Vagina (tissue), 2 donors: ENCODE data around the gene PLA2R1. TPM values are rescaled to one million over a fixed set of nuclear protein-coding genes. Genes with fewer than 3 reads are reported as not detected.
"Not testable (repeated sequence)": the region's sequence is repeated elsewhere in the genome, so short reads cannot be mapped to it uniquely, and the experiment has no call there.

Source experiments
- DNase-seq, 2 donors: peaks; one replicate each; pipeline ENCODE4 v3.0.0-alpha.2; 2017; ENCODE audit errors: extremely low spot score in 2 of 2
- H3K27ac ChIP-seq: fragments of 200-600 bp; sonication (generic); one replicate; pipeline ENCODE4 v1.5.1; 2019
- H3K27me3 ChIP-seq: fragments of 200-600 bp; sonication (generic); one replicate; pipeline ENCODE4 v1.5.1; 2019
- H3K36me3 ChIP-seq, 2 donors: fragments of 200-600 bp; sonication (generic); one replicate each; pipeline ENCODE4 v1.5.1; 2017 to 2019
- H3K4me1 ChIP-seq: fragments of 200-600 bp; sonication (generic); one replicate; pipeline ENCODE4 v1.5.1; 2019
- H3K4me3 ChIP-seq, 2 donors: fragments of 200-600 bp; sonication (generic); 1 replicate in 1 of 2; 2 replicates in 1 of 2; pipeline ENCODE4 v1.5.1; 2016 to 2019
- H3K9me3 ChIP-seq: fragments of 200-600 bp; sonication (generic); one replicate; pipeline ENCODE4 v1.5.1; 2019
- POLR2A ChIP-seq, 2 donors: fragments of 450-650 bp; IDR thresholded peaks; one replicate each; pipeline ENCODE4 v1.6.1; 2017; ENCODE audit warnings: antibody characterized with exemption in 2 of 2, mild to moderate bottlenecking in 2 of 2, moderate library complexity in 2 of 2
- POLR2AphosphoS5 ChIP-seq, 2 donors: sonication (generic); formaldehyde crosslinking; IDR thresholded peaks; one replicate each; pipeline ENCODE4 v1.9.0; 2017; ENCODE audit warnings: antibody characterized with exemption in 2 of 2, mild to moderate bottlenecking in 2 of 2, low read depth in 1 of 2; ENCODE audit not compliant: insufficient read depth in 1 of 2
- intact Hi-C: fragments of 100-400 bp; cut with DNase I; formaldehyde crosslinking; loops from one replicate; pipeline ENCODE4 v1.15.1; 2023
- total RNA-seq: library from RNA; depleted of rRNA; stranded (reverse); fragments of >200 nt; gene quantifications from one replicate; pipeline ENCODE4 v1.2.3, GENCODE V29; 2016
- TF ChIP-seq, protein P1 (sequence below), 3 experiments: fragments of 450-650 bp in 2 of 3; fragments of 200-600 bp in 1 of 3; sonication (generic) in 1 of 3; IDR thresholded peaks; one replicate each; pipeline ENCODE4 v1.5.1; 2017 to 2019; ENCODE audit warnings: antibody characterized with exemption in 3 of 3, mild to moderate bottlenecking in 2 of 3, moderate library complexity in 2 of 3

Gene PLA2R1
- total RNA-seq, 1 donor from 2014 or later = 24.3 TPM

DNA sequence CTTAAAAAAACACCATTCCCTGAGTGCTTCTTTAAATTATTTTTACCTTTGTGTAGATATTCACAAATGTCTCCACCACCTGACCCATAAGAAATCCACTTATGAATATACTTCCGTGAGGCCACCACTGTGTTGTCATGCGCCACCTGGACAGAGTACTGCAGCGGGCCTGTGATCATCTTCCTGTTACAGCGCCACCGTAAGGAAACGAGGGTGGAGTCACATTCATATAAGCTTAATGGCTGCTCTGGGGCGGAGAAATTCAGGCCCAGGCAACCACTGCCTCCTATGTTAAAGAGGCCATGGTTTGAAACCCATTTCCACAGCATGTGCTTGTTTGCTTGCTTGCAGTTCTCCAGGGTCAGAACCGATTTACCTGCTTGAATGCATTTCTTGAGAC is 17.7 kb downstream of the PLA2R1 start:
- H3K27ac ChIP-seq = no peak overlapping the region
- H3K27me3 ChIP-seq = no peaks in the 10 kb centered on the region
- TF ChIP-seq, protein P1, sequence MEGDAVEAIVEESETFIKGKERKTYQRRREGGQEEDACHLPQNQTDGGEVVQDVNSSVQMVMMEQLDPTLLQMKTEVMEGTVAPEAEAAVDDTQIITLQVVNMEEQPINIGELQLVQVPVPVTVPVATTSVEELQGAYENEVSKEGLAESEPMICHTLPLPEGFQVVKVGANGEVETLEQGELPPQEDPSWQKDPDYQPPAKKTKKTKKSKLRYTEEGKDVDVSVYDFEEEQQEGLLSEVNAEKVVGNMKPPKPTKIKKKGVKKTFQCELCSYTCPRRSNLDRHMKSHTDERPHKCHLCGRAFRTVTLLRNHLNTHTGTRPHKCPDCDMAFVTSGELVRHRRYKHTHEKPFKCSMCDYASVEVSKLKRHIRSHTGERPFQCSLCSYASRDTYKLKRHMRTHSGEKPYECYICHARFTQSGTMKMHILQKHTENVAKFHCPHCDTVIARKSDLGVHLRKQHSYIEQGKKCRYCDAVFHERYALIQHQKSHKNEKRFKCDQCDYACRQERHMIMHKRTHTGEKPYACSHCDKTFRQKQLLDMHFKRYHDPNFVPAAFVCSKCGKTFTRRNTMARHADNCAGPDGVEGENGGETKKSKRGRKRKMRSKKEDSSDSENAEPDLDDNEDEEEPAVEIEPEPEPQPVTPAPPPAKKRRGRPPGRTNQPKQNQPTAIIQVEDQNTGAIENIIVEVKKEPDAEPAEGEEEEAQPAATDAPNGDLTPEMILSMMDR (IDR thresholded peaks at IDR 0.05) = no peak
- TF ChIP-seq POLR2AphosphoS5 (IDR thresholded peaks at IDR 0.05; ENCODE audit: insufficient read depth in 1 of 2, low read depth in 1 of 2) = no peak
- no peak for TF ChIP-seq POLR2A (IDR thresholded peaks at IDR 0.05)
- H3K4me3 ChIP-seq = no peak overlapping the region
- no peak for DNase-seq
- intact Hi-C loops = no loop called here
- no peaks in the 10 kb centered on the region for H3K4me1 ChIP-seq
- H3K9me3 ChIP-seq = no peaks in the 10 kb centered on the region
- peaks cover 0 to 11% of the 10 kb centered on the region in 2 donors for H3K36me3 ChIP-seq

DNA sequence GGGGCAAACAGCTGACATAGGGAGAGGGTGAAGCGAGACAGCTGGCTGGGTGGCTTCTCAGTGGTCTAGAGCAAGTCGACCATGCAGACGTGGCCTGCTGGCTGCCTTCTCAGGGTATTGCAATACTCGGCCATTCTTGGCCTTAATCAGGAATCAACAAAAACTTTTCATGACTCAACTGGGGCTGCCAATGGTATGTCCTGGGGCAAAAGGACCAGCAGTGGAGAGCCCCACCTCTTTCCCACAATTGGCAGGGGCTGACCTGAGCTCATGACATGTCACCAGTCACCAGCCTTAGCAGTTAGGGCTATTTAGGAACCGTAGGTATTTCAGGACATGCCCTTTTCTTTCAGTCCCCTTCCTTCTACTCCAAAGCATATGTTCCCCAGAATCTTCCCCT is 19.1 kb downstream of the PLA2R1 start:
- no peak overlapping the region for H3K4me3 ChIP-seq
- no peaks in the 10 kb centered on the region for H3K27me3 ChIP-seq
- H3K4me1 ChIP-seq = no peaks in the 10 kb centered on the region
- peaks cover 0 to 11% of the 10 kb centered on the region in 2 donors for H3K36me3 ChIP-seq
- TF ChIP-seq, protein P1 (IDR thresholded peaks at IDR 0.05) = no peak
- no peak for TF ChIP-seq POLR2A (IDR thresholded peaks at IDR 0.05)
- TF ChIP-seq POLR2AphosphoS5 (IDR thresholded peaks at IDR 0.05; ENCODE audit: insufficient read depth in 1 of 2, low read depth in 1 of 2) = no peak
- no peak for DNase-seq
- intact Hi-C loops = no loop called here
- no peaks in the 10 kb centered on the region for H3K9me3 ChIP-seq
- no peak overlapping the region for H3K27ac ChIP-seq

DNA sequence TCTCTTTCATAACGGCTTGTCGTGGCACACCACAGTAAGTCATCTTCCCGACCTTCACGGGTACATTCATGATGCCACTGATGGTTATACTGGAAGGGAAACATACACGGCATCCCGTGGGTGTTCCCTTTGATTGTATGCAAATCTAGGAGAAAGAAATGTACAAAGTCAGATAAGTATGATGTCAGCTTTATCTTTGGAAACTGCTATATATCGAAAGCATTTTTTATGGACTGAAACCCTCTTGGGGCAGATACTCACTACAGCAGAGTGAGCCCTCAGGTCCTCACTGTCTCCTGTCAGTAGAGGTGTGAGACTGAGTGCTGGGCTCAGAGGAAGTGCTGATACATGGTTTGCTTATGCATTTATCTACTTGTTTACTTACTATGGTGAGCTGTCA is 20.4 kb downstream of the PLA2R1 start:
- Histone ChIP-seq H3K4me3 (no peak overlapping the region), H3K27ac (no peak overlapping the region), H3K36me3 (peaks cover 0 to 12% of the 10 kb centered on the region in 2 donors), H3K27me3 (no peaks in the 10 kb centered on the region), H3K4me1 (no peaks in the 10 kb centered on the region), H3K9me3 (no peaks in the 10 kb centered on the region)
- intact Hi-C loops = no loop called here
- no peak for DNase-seq
- TF ChIP-seq, protein P1 (IDR thresholded peaks at IDR 0.05) = no peak
- TF ChIP-seq POLR2AphosphoS5 (IDR thresholded peaks at IDR 0.05; ENCODE audit: insufficient read depth in 1 of 2, low read depth in 1 of 2) (no peak), POLR2A (IDR thresholded peaks at IDR 0.05) (no peak)

DNA sequence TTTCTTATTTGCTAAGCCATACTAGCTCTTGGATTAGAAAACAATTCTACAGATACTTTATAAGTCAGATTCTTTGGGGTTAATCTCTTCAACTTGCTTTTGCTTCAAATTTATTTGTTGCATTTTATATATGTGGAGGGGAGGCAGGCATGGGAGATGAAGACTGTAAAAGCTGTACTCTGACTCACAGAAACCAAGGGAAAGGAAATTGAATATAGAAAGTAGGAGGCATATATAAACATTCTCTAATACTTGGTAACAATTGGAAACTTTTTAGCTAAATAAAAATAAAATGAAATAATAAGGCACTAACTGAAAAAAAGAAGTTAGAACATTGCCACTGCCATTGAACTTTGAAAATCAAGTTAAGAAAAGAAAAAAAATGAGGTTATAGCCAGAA is 21.3 kb downstream of the PLA2R1 start:
- intact Hi-C loops = no loop called here
- TF ChIP-seq, protein P1 (IDR thresholded peaks at IDR 0.05) = no peak
- TF ChIP-seq POLR2AphosphoS5 (IDR thresholded peaks at IDR 0.05; ENCODE audit: insufficient read depth in 1 of 2, low read depth in 1 of 2) = no peak
- no peak for TF ChIP-seq POLR2A (IDR thresholded peaks at IDR 0.05)

DNA sequence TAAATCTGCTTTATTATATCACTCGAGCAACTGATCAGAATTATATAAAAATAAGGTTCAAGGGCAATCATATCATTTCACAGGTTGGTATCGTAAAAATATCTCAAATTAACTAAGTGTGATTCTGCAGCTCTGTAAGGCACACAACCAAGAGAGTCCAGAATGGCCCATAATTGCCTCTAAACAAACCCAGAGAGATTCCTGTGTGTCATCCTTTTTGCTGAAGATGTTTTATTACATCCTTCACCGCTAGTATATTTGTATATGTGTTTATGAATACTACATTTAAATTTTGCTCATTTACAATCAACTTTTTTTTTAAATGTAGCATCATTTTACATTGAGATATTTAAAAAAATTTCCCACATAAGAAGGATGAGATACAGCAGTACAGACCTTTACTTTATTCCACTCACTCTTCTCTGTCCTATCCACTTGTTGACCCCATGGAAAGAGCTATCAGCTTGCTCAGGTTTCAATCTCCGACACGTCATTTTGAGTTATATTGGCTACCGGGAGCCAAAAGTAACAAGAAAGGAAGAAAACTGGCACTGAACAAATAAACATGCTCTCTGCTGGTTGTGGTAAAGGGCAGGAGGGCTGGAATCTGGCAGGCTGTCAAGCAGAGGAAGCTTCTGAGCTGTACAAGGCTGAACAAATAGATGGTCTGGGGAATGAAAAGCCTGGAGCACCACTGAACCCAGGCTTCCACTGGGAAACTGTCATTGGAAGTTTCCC is 23.1 kb downstream of the PLA2R1 start:
- H3K36me3 ChIP-seq = peaks cover 0 to 10% of the 10 kb centered on the region in 2 donors
- TF ChIP-seq POLR2AphosphoS5 (IDR thresholded peaks at IDR 0.05; ENCODE audit: insufficient read depth in 1 of 2, low read depth in 1 of 2) (no peak), POLR2A (IDR thresholded peaks at IDR 0.05) (no peak)
- TF ChIP-seq, protein P1 (IDR thresholded peaks at IDR 0.05) = no peak

More for the DNA sequence above, 21.3 kb downstream of the PLA2R1 start:
- Histone ChIP-seq H3K4me1 (no peaks in the 10 kb centered on the region), H3K36me3 (peaks cover 0 to 16% of the 10 kb centered on the region in 2 donors), H3K9me3 (no peaks in the 10 kb centered on the region), H3K27me3 (no peaks in the 10 kb centered on the region), H3K4me3 (no peak overlapping the region), H3K27ac (no peak overlapping the region)
- DNase-seq = no peak

DNA sequence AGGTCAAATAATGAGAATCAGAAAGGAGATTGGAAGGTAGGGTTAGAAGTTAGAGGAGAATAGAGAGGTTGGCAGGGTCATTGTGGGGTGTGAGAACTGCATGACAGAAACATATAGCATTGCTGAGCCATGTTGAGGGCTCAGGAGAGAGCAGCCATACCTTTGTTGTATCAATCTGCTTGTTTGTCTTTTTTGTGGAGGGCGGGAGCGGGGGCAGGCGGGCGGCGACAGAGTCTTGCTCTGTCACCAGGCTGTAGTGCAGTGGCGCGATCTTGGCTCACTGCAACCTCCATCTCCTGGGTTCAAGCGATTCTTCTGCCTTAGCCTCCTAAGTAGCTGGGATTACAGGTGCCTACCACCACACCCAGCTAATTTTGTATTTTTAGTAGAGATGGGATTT is 23.8 kb downstream of the PLA2R1 start:
- DNase-seq, H3K36me3 ChIP-seq, H3K4me1 ChIP-seq, H3K27me3 ChIP-seq, H3K9me3 ChIP-seq, intact Hi-C loops, H3K27ac ChIP-seq, H3K4me3 ChIP-seq: not testable (repeated sequence)

More for the DNA sequence above, 23.1 kb downstream of the PLA2R1 start:
- Histone ChIP-seq H3K4me3 (no peak overlapping the region), H3K27me3 (no peaks in the 10 kb centered on the region), H3K4me1 (no peaks in the 10 kb centered on the region), H3K27ac (no peak overlapping the region), H3K9me3 (no peaks in the 10 kb centered on the region)
- no peak for DNase-seq
- intact Hi-C loops = no loop called here
